GM19455 (cell line): Measurements from ENCODE around the gene OR1I1.

Source experiments
- ATAC-seq: cut with Tn5 transposase; IDR thresholded peaks from one replicate; pipeline ENCODE4 v1.9.1; 2021; ENCODE audit not compliant: unreplicated experiment

The OR1I1 gene

DNA sequence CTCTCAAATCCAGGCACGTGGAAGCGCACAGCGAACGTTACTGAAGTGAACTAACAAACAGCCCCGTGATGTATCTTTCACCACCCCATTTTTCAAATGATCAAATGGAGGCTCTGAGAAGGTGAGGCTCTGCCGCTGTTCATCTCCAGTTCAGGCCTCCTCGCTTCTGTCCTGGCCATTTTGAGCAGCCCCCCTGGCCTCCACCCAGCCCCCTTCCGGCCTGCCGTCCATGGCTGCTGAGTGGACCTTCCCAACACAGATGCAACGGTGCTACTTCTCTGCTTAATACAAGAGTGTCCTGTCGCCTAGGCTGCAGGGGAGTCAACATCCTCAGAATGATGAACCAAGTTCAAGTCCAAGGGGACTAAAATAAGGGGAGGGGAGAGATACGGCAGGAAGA lies 34.8 kb downstream of the OR1I1 start:
- ATAC-seq: no peak

- no peak for ATAC-seq
Observed at GRCh38 chr19:15118248-15118647, 36.2 kb downstream of the OR1I1 start.

DNA sequence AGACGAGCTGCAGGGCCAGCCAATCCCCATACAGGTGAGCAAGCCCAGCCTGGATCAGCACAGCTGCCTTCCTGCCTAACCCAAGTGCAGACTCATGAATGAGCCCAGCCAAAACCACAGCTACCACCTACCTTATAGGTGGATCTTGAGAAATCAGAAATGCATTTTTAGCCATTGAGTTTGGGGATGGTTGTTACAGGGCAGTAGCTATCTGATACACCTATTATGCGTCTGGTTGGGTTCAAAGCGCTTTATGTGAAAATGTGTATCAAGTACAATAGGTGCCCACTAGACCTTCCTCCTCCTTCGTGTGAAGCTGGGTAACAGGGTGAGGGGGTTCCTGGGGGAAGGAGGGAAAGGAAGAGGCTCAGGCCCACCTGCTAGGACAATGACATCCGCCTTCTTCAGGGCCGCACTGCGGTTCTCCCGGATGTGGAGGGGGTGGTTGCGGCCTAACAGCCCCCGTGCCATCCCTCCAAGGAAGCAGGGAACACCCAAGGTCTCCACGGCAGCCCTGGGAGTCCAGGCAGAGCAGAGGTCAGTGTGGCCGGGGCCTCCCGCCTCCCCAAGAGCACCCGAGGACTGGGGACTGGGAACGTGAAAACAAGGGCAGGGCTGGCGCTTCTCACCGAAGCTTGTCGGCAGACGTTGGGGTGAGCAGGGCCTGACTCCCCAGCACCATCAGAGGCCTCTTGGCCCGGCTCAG lies 36.9 kb downstream of the OR1I1 start:
- ATAC-seq: no peak

DNA sequence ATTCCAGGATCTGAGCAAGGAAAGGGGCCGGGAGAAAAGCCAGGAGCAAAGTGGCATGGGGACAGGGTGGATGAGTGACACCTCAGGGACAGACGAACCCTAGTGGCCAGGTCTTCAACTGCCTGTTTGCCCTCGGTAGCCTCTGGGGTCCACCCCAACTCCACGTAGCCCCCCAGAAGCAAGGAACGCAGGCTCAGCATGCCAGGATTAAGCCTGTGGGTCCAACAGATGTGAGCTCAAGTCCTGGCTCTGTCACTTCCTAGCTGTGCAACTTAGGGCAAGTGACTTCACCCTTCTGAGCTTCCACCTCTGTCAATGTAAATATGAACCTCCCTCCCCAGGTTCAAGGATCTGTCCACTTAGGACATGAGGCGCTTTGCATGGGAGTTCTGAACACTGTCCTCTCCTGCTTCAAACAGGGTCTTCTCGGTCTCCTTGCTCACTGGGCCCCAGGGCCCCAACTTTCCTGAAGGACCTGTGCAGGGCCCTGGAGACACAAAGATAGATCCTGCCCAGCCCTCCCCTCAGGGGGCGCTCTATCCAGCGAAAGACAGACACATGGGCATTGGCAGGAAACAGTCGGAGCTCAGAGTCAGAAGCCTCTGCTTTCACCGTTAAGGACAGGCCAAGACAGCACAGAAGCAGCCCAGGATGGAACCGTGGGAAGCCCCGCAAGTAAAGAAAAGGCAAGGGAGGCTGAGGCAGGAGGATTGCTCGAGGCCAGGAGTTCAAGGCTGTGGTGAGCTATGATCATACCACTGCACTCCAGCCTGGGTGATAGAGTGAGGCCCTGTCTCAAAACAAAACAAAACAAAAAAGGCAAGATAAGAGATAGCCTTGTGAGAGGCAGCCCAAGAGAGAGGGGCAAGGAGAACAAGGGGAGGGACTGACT lies 38.4 kb downstream of the OR1I1 start:
- no peak for ATAC-seq

DNA sequence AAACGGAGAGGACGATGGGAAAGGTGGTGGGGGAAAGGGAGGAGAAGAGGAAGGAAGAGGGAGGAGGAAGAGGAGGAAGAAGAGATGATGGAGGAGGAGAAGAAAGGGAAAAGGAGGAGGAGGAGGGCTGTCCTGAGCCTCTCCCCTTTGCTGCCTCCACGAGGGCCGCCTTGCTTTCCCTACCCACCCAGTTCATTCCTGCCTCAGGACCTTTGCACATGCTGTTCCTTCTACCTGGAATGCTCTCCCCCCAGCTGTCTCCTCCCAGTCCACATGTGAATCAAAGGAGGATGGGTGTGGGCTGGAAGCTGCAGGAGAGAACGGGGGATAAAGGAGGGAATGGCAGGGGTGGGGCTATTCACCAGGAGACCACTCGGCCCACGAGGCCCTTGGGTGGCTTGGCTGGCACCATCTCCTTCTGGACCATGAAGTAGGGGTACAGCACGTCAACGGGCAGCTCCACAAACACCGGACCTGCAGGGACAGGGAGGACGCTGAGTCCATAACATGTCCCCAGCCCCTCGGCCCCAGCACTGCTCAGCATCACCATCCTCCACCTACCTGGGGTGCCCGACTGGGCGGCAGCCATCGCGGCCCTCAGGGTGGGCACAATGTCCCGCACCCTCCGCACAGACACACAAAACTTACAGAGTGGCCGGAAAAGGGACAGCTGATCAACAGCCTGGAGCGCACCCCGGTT lies 40.5 kb downstream of the OR1I1 start:
- no peak for ATAC-seq

- no peak for ATAC-seq
Observed at GRCh38 chr19:15123031-15123890, 41.2 kb downstream of the OR1I1 start.

- ATAC-seq: no peak
Observed at GRCh38 chr19:15123900-15124299, 41.9 kb downstream of the OR1I1 start.

- ATAC-seq: peak; percentile 9
Observed at GRCh38 chr19:15124572-15125231, 42.7 kb downstream of the OR1I1 start.

DNA sequence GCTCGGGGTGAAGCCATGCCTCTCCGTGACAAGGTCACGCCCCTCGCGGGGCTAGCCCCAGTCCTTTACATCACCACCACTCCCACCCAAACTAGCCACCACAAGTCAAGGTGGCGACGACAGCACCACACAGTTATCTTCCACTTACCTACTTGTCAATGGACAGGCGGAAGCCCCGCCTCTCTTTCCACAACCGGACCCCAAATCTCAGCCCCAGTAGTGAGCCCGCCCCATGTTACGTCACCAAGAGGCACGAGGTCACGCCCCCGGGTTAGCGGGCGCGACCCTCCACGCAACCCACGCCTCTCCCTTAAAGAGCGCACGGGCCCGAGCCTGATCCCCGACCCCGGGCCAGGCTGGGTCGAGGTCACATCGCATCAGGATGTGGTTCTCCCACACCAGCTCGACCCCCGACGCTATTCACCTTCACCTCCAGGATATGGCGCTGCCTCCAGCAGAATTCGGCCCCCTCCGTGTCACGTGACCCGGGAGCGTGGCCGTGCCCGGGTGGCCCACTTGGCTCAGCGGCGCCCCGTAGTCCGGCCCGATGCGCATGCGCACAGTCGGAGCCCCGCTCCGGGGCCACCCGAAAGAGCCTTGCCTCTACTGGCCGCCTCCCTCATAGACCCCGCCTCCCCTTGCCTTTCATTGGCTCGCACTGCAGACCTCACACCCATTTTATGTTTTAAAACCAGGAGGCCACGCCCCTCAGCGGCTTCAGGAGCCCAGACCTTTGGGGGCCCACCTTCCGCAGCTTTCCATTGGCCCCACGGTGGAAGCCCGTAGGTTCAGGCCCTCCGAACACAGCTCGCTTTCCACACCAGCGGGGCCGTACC lies 43.4 kb downstream of the OR1I1 start:
- ATAC-seq: peak; percentile 83

GRCh38 chr19:15126131-15126910 lies 44.3 kb downstream of the OR1I1 start:
- ATAC-seq: no peak

DNA sequence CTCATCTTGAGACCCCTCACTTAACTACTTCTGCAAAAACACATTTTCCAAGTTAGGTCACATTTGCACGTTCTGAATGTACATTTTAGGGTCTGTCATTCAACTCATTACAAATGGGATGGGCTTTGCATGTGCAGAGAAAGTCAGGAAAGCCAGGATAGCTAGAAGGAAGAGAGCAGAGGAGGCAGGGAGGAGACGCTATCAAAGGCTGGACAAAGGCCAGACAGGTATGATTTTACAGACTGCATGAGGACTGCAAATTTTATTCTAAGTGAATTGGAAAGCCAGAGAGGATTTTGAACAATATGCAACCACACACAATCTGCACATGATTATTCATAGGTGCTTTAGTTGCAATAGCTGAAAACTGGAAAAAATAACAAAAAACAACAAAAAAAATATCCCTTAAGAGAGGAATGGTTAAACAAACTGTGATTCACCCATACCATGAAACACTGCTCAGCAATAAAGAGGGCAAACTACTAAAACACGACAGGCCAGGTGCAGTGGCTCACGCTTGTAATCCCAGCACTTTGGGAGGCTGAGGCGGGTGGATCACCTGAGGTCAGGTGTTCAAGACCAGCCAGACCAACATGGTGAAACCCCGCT lies 46.3 kb downstream of the OR1I1 start:
- no peak for ATAC-seq

- no peak for ATAC-seq
Observed at GRCh38 chr19:15129856-15130585, 48.0 kb downstream of the OR1I1 start.

DNA sequence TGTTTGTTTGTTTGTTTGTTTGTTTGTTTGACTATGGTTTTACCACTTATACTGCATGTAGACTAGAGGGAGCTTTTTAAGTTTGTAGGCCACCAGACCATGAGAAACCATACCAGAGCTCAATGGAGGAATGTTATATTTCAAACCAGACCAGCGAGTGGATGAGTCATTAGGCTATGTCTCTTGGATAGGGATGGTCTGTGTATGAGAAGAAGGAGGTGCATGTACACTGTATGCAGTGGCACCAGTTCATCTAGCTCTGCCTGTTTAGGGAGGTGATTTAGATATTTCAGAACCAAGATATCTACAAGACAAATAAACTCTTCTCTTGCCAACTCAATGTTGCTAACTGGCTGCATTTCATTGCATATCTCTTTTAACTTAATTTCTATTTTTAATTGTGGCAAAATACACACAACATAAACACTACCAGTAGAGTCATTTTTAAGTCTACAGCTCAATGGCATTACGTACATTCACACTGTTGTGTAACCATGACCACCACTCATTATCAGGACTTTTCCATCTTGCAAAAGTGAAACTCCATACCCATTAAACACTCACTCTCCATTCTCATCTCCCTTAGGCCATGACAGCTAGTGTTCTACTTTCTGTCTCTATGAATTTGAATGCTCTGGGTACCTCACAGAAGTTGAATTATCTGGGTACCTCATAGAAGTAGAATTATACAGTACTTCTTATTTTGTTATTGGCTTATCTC lies 54.4 kb downstream of the OR1I1 start:
- no peak for ATAC-seq

GRCh38 chr19:15137777-15138176 lies 55.8 kb downstream of the OR1I1 start:
- ATAC-seq: no peak

- no peak for ATAC-seq
Observed at GRCh38 chr19:15138427-15138826, 56.4 kb downstream of the OR1I1 start.

DNA sequence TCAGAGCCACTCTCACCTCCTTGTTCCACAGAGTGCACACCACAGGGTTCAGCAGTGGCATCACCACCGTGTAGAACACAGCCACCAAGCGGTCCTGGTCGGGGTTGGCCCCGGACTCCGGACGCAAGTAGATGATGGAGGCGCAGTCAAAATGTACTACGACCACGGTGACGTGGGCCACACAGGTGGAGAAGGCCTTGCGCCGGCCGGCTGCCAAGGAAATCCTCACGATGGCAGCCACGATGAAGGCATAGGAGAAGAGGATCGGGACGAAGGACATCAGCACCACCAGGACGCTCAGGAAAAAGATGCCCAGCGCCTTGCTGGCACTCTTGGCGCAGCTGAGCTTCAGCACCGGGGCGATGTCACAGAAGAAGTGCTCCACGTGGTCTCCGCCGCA lies 59.1 kb downstream of the OR1I1 start:
- ATAC-seq: no peak

- no peak for ATAC-seq
Observed at GRCh38 chr19:15142313-15142712, 60.3 kb downstream of the OR1I1 start.
